Measurements from ENCODE around the gene MX2.

GRCh38 chr21:41363370-41364270, 1.8 kb downstream of the MX2 start:
- TF ChIP-seq EGR1 (IDR thresholded peaks at IDR 0.05) (no peak), TAF1 (IDR thresholded peaks at IDR 0.05; ENCODE audit: low read depth) (no peak), EP300 (IDR thresholded peaks at IDR 0.05; ENCODE audit: borderline replicate concordance) (no peak), REST (IDR thresholded peaks at IDR 0.05; ENCODE audit: low read depth) (no peak), MAX (IDR thresholded peaks at IDR 0.05) (no peak), TCF12 (IDR thresholded peaks at IDR 0.05; ENCODE audit: low read depth) (no peak), FOXM1 (IDR thresholded peaks at IDR 0.05; ENCODE audit: borderline replicate concordance, low read depth) (no peak), CREB1 (IDR thresholded peaks at IDR 0.05; ENCODE audit: low read depth) (no peak), RAD21 (IDR thresholded peaks at IDR 0.05; ENCODE audit: low read depth) (no peak), TEAD4 (IDR thresholded peaks at IDR 0.05) (no peak), NFIC (IDR thresholded peaks at IDR 0.05) (no peak), CEBPB (IDR thresholded peaks at IDR 0.05) (no peak)
- TF ChIP-seq, protein P1, sequence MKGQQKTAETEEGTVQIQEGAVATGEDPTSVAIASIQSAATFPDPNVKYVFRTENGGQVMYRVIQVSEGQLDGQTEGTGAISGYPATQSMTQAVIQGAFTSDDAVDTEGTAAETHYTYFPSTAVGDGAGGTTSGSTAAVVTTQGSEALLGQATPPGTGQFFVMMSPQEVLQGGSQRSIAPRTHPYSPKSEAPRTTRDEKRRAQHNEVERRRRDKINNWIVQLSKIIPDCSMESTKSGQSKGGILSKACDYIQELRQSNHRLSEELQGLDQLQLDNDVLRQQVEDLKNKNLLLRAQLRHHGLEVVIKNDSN (IDR thresholded peaks at IDR 0.05): no peak

Measured in Ishikawa (cell line).